Measurements from ENCODE around the gene ARSA.

GRCh38 chr22:50576806-50577696, 50.9 kb downstream of the ARSA start:
- TF ChIP-seq POLR2AphosphoS5 (IDR thresholded peaks at IDR 0.05; ENCODE audit: low read depth, low read length) (no peak), RCOR1 (IDR thresholded peaks at IDR 0.05; ENCODE audit: low read length) (no peak), PBX3 (IDR thresholded peaks at IDR 0.05) (no peak), TCF12 (IDR thresholded peaks at IDR 0.05) (no peak), YY1 (IDR thresholded peaks at IDR 0.05; ENCODE audit: low read depth) (no peak), RAD21 (IDR thresholded peaks at IDR 0.05; ENCODE audit: low read length) (no peak), RXRA (IDR thresholded peaks at IDR 0.05; ENCODE audit: borderline replicate concordance, low read depth) (no peak)
- TF ChIP-seq, protein P1, sequence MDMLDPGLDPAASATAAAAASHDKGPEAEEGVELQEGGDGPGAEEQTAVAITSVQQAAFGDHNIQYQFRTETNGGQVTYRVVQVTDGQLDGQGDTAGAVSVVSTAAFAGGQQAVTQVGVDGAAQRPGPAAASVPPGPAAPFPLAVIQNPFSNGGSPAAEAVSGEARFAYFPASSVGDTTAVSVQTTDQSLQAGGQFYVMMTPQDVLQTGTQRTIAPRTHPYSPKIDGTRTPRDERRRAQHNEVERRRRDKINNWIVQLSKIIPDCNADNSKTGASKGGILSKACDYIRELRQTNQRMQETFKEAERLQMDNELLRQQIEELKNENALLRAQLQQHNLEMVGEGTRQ (IDR thresholded peaks at IDR 0.05; ENCODE audit: borderline replicate concordance, low read depth, low read length), result no peak
- TF ChIP-seq, protein P2, sequence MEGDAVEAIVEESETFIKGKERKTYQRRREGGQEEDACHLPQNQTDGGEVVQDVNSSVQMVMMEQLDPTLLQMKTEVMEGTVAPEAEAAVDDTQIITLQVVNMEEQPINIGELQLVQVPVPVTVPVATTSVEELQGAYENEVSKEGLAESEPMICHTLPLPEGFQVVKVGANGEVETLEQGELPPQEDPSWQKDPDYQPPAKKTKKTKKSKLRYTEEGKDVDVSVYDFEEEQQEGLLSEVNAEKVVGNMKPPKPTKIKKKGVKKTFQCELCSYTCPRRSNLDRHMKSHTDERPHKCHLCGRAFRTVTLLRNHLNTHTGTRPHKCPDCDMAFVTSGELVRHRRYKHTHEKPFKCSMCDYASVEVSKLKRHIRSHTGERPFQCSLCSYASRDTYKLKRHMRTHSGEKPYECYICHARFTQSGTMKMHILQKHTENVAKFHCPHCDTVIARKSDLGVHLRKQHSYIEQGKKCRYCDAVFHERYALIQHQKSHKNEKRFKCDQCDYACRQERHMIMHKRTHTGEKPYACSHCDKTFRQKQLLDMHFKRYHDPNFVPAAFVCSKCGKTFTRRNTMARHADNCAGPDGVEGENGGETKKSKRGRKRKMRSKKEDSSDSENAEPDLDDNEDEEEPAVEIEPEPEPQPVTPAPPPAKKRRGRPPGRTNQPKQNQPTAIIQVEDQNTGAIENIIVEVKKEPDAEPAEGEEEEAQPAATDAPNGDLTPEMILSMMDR (IDR thresholded peaks at IDR 0.05), result no peak
- TF ChIP-seq, protein P3, sequence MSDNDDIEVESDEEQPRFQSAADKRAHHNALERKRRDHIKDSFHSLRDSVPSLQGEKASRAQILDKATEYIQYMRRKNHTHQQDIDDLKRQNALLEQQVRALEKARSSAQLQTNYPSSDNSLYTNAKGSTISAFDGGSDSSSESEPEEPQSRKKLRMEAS (IDR thresholded peaks at IDR 0.05; ENCODE audit: low read depth), result no peak
- TF ChIP-seq, protein P4, sequence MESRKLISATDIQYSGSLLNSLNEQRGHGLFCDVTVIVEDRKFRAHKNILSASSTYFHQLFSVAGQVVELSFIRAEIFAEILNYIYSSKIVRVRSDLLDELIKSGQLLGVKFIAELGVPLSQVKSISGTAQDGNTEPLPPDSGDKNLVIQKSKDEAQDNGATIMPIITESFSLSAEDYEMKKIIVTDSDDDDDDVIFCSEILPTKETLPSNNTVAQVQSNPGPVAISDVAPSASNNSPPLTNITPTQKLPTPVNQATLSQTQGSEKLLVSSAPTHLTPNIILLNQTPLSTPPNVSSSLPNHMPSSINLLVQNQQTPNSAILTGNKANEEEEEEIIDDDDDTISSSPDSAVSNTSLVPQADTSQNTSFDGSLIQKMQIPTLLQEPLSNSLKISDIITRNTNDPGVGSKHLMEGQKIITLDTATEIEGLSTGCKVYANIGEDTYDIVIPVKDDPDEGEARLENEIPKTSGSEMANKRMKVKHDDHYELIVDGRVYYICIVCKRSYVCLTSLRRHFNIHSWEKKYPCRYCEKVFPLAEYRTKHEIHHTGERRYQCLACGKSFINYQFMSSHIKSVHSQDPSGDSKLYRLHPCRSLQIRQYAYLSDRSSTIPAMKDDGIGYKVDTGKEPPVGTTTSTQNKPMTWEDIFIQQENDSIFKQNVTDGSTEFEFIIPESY (IDR thresholded peaks at IDR 0.05; ENCODE audit: borderline replicate concordance, low read depth), result no peak
